Measurements from ENCODE around the gene EML4. TPM values are rescaled to one million over a fixed set of nuclear protein-coding genes. Genes with fewer than 3 reads are reported as not detected.

Gene EML4
- total and polyA plus RNA-seq, 2 donors from 2014 or later = 13.0 to 53.6 TPM

DNA sequence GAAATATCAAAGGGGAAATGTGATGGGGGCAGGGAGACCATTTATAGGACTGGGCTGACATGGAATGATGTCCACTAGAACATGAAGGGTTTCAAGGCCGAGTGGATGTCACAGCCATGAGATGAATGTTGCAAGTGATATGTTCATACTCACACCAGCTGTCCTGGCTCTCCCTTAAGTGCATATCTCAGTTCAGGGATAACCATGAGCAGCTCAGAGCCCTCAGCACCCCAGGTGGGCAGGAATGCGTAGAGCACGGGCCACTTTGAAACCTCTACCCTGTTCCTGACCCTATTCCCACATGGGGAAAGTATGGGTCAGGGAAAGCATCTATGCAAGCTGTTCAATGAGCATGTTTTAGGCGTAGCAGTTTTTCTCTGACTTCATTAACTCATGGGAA is 12.4 kb upstream of the EML4 start:
- H3K9ac ChIP-seq (ENCODE audit: low read length in 3 of 3) = no peak overlapping the region
- H3K9me3 ChIP-seq (ENCODE audit: control insufficient read depth in 2 of 3, insufficient read depth in 1 of 3, low read length in 3 of 3) = no peaks in the 10 kb centered on the region
- no peaks in the 10 kb centered on the region for H3K27me3 ChIP-seq (ENCODE audit: control insufficient read depth, insufficient read depth, low read length)
- intact Hi-C loops (cut with DNase I) = no loop called here
- TF ChIP-seq, protein P1, sequence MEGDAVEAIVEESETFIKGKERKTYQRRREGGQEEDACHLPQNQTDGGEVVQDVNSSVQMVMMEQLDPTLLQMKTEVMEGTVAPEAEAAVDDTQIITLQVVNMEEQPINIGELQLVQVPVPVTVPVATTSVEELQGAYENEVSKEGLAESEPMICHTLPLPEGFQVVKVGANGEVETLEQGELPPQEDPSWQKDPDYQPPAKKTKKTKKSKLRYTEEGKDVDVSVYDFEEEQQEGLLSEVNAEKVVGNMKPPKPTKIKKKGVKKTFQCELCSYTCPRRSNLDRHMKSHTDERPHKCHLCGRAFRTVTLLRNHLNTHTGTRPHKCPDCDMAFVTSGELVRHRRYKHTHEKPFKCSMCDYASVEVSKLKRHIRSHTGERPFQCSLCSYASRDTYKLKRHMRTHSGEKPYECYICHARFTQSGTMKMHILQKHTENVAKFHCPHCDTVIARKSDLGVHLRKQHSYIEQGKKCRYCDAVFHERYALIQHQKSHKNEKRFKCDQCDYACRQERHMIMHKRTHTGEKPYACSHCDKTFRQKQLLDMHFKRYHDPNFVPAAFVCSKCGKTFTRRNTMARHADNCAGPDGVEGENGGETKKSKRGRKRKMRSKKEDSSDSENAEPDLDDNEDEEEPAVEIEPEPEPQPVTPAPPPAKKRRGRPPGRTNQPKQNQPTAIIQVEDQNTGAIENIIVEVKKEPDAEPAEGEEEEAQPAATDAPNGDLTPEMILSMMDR (IDR thresholded peaks at IDR 0.05; ENCODE audit: borderline replicate concordance, extremely low read depth, insufficient read depth) = no peak
- H3K4me1 ChIP-seq (ENCODE audit: control insufficient read depth in 2 of 3, insufficient read depth in 2 of 3, low read depth in 1 of 3, low read length in 3 of 3) = no peaks in the 10 kb centered on the region
- no peaks in the 10 kb centered on the region for H3K36me3 ChIP-seq (ENCODE audit: control insufficient read depth in 2 of 3, insufficient read depth in 3 of 3, low read length in 3 of 3)
- no peak for DNase-seq
- no peak for FAIRE-seq
- H3K4me3 ChIP-seq (ENCODE audit: low read length in 3 of 3) = no peak overlapping the region
- no peak overlapping the region for H3K27ac ChIP-seq (ENCODE audit: low read depth in 2 of 2, low read length in 2 of 2)

DNA sequence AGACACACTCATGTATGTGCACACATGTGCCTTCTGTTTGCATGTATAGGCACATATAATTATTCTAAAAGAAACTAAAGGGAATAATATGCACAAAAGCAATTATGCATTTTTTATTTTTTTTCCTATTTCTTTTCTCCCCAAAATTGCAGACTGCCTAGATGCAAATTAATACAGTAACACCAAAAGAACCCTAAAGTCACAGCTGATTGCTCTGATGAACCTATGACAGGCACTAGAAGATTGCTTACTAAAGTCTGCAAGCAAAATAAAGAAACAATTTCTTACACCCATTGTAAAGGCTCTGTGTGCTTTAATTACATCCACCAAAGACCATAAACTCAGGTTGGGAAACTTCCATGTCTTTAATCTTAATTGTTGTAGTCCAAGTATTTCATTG is 7.7 kb upstream of the EML4 start:
- TF ChIP-seq, protein P1 (IDR thresholded peaks at IDR 0.05; ENCODE audit: borderline replicate concordance, extremely low read depth, insufficient read depth) = no peak
- Histone ChIP-seq H3K27ac (ENCODE audit: low read depth in 2 of 2, low read length in 2 of 2) (no peak overlapping the region), H3K4me3 (ENCODE audit: low read length in 3 of 3) (no peak overlapping the region), H3K36me3 (ENCODE audit: control insufficient read depth in 2 of 3, insufficient read depth in 3 of 3, low read length in 3 of 3) (no peaks in the 10 kb centered on the region), H3K9ac (ENCODE audit: low read length in 3 of 3) (no peak overlapping the region), H3K4me1 (ENCODE audit: control insufficient read depth in 2 of 3, insufficient read depth in 2 of 3, low read depth in 1 of 3, low read length in 3 of 3) (no peaks in the 10 kb centered on the region), H3K9me3 (ENCODE audit: control insufficient read depth in 2 of 3, insufficient read depth in 1 of 3, low read length in 3 of 3) (no peaks in the 10 kb centered on the region), H3K27me3 (ENCODE audit: control insufficient read depth, insufficient read depth, low read length) (no peaks in the 10 kb centered on the region)
- DNase-seq (no peak), FAIRE-seq (no peak)
- intact Hi-C loops (cut with DNase I) = no loop called here

DNA sequence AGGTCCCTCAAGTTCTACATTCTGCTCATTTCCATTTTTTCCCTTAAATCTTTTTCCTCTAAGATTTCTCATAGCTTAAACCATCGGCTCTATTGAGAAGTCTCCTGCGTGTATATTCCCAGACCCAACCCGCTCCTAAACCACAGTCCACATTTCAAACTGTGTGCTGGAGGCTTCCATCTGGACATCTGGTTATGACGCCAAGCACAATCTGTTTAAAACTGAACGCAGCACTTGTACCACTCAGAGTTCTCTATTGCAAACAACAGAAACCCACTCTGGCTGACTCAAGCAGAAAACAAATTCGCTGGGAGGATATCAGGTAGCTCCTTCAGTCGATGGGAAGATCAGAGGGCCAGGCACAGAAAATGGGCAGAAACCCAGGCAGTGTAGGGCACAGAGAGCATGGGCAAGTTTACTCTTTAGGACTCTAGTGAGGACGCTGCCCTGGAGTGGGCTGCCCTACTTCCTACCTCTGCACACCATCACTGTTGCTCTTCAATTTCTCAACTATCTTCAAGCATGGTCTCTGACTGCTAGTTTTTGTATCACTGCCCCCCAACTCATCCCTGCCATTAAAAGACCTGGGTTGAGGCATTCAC is 5.6 kb upstream of the EML4 start:
- no peaks in the 10 kb centered on the region for H3K4me1 ChIP-seq (ENCODE audit: control insufficient read depth in 2 of 3, insufficient read depth in 2 of 3, low read depth in 1 of 3, low read length in 3 of 3)
- H3K36me3 ChIP-seq (ENCODE audit: control insufficient read depth in 2 of 3, insufficient read depth in 3 of 3, low read length in 3 of 3) = no peaks in the 10 kb centered on the region
- H3K27ac ChIP-seq (ENCODE audit: low read depth in 2 of 2, low read length in 2 of 2) = no peak overlapping the region
- intact Hi-C loops (cut with DNase I) = no loop called here
- H3K9me3 ChIP-seq (ENCODE audit: control insufficient read depth in 2 of 3, insufficient read depth in 1 of 3, low read length in 3 of 3) = no peaks in the 10 kb centered on the region
- no peak for FAIRE-seq
- TF ChIP-seq, protein P1 (IDR thresholded peaks at IDR 0.05; ENCODE audit: borderline replicate concordance, extremely low read depth, insufficient read depth) = no peak
- H3K4me3 ChIP-seq (ENCODE audit: low read length in 3 of 3) = no peak overlapping the region
- no peaks in the 10 kb centered on the region for H3K27me3 ChIP-seq (ENCODE audit: control insufficient read depth, insufficient read depth, low read length)
- no peak for DNase-seq
- H3K9ac ChIP-seq (ENCODE audit: low read length in 3 of 3) = no peak overlapping the region

DNA sequence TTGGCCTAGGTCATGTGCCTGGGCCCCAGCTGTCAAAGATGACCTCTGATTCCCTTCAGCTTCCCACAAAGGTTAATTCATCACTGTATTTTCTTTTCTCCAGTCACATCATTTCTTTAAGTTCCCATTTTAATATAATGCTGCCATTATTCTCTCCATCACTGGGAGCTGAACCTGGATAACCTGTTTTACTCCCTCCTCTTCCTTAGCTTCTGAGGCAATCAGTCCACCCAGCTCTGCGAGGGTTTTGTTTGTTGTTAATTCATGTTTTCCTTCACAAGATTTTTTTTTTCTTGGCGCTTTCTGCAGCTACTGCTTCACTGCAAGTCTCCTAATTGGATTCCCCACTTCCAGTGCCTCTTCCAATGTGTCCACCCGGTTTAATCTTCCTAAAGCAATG is 5.1 kb upstream of the EML4 start:
- FAIRE-seq (no peak), DNase-seq (no peak)

More for the DNA sequence above, 5.1 kb upstream of the EML4 start:
- Histone ChIP-seq H3K27me3 (ENCODE audit: control insufficient read depth, insufficient read depth, low read length) (no peaks in the 10 kb centered on the region), H3K4me3 (ENCODE audit: low read length in 3 of 3) (no peak overlapping the region), H3K36me3 (ENCODE audit: control insufficient read depth in 2 of 3, insufficient read depth in 3 of 3, low read length in 3 of 3) (no peaks in the 10 kb centered on the region), H3K27ac (ENCODE audit: low read depth in 2 of 2, low read length in 2 of 2) (no peak overlapping the region), H3K4me1 (ENCODE audit: control insufficient read depth in 2 of 3, insufficient read depth in 2 of 3, low read depth in 1 of 3, low read length in 3 of 3) (no peaks in the 10 kb centered on the region), H3K9me3 (ENCODE audit: control insufficient read depth in 2 of 3, insufficient read depth in 1 of 3, low read length in 3 of 3) (no peaks in the 10 kb centered on the region), H3K9ac (ENCODE audit: low read length in 3 of 3) (no peak overlapping the region)
- TF ChIP-seq, protein P1 (IDR thresholded peaks at IDR 0.05; ENCODE audit: borderline replicate concordance, extremely low read depth, insufficient read depth) = no peak
- intact Hi-C loops (cut with DNase I) = no loop called here
